ENCODE data around the gene HYLS1.

HYLS1 gene

GRCh38 chr11:125933030-125933813 is 45.8 kb downstream of the HYLS1 start:
- Mint-ChIP-seq H3K27me3 (no peaks in the 10 kb centered on the region), H3K36me3 (ENCODE audit: low read depth) (no peaks in the 10 kb centered on the region), H3K4me3 (no peak overlapping the region), H3K4me1 (ENCODE audit: low read depth) (peaks cover 10% of the 10 kb centered on the region), H3K9me3 (no peaks in the 10 kb centered on the region), H3K27ac (no peak overlapping the region)
- intact Hi-C loops (cut with micrococcal nuclease) = no loop called here

GRCh38 chr11:125934473-125934872 is 47.0 kb downstream of the HYLS1 start:
- intact Hi-C loops (cut with micrococcal nuclease) = no loop called here
- peaks cover 8% of the 10 kb centered on the region for H3K4me1 Mint-ChIP-seq (ENCODE audit: low read depth)

GRCh38 chr11:125935056-125935455 is 47.6 kb downstream of the HYLS1 start:
- intact Hi-C loops (cut with micrococcal nuclease) = no loop called here
- Mint-ChIP-seq H3K9me3 (no peaks in the 10 kb centered on the region), H3K4me3 (no peak overlapping the region), H3K27ac (no peak overlapping the region), H3K27me3 (no peaks in the 10 kb centered on the region), H3K4me1 (ENCODE audit: low read depth) (peaks cover 2% of the 10 kb centered on the region), H3K36me3 (ENCODE audit: low read depth) (no peaks in the 10 kb centered on the region)

More at GRCh38 chr11:125934473-125934872, 47.0 kb downstream of the HYLS1 start:
- Mint-ChIP-seq H3K27me3 (no peaks in the 10 kb centered on the region), H3K36me3 (ENCODE audit: low read depth) (no peaks in the 10 kb centered on the region), H3K4me3 (no peak overlapping the region), H3K9me3 (no peaks in the 10 kb centered on the region), H3K27ac (no peak overlapping the region)

GRCh38 chr11:125935618-125936199 is 48.2 kb downstream of the HYLS1 start:
- Mint-ChIP-seq H3K9me3 (no peaks in the 10 kb centered on the region), H3K27ac (no peak overlapping the region), H3K27me3 (no peaks in the 10 kb centered on the region), H3K4me3 (no peak overlapping the region), H3K4me1 (ENCODE audit: low read depth) (no peaks in the 10 kb centered on the region), H3K36me3 (ENCODE audit: low read depth) (no peaks in the 10 kb centered on the region)
- intact Hi-C loops (cut with micrococcal nuclease) = no loop called here

GRCh38 chr11:125938418-125938817 is 51.0 kb downstream of the HYLS1 start:
- no peak overlapping the region for H3K27ac Mint-ChIP-seq
- no peak overlapping the region for H3K4me3 Mint-ChIP-seq
- H3K36me3 Mint-ChIP-seq (ENCODE audit: low read depth) = no peaks in the 10 kb centered on the region

GRCh38 chr11:125939081-125939521 is 51.6 kb downstream of the HYLS1 start:
- H3K4me3 Mint-ChIP-seq = no peak overlapping the region
- no peaks in the 10 kb centered on the region for H3K4me1 Mint-ChIP-seq (ENCODE audit: low read depth)
- H3K27me3 Mint-ChIP-seq = no peaks in the 10 kb centered on the region
- H3K36me3 Mint-ChIP-seq (ENCODE audit: low read depth) = no peaks in the 10 kb centered on the region
- intact Hi-C loops (cut with micrococcal nuclease) = no loop called here
- no peak overlapping the region for H3K27ac Mint-ChIP-seq
- H3K9me3 Mint-ChIP-seq = no peaks in the 10 kb centered on the region

More at GRCh38 chr11:125938418-125938817, 51.0 kb downstream of the HYLS1 start:
- no peaks in the 10 kb centered on the region for H3K27me3 Mint-ChIP-seq
- no peaks in the 10 kb centered on the region for H3K4me1 Mint-ChIP-seq (ENCODE audit: low read depth)
- no peaks in the 10 kb centered on the region for H3K9me3 Mint-ChIP-seq
- intact Hi-C loops (cut with micrococcal nuclease) = no loop called here

- peaks cover 3% of the 10 kb centered on the region for H3K27me3 Mint-ChIP-seq
- intact Hi-C loops (cut with micrococcal nuclease) = loop anchor here (5.0 kb wide), 1 partner anchor 252 kb away; no protein-coding TSS in a partner anchor
- H3K4me3 Mint-ChIP-seq = no peak overlapping the region
- no peak overlapping the region for H3K27ac Mint-ChIP-seq
- no peaks in the 10 kb centered on the region for H3K4me1 Mint-ChIP-seq (ENCODE audit: low read depth)
- H3K36me3 Mint-ChIP-seq (ENCODE audit: low read depth) = no peaks in the 10 kb centered on the region
- no peaks in the 10 kb centered on the region for H3K9me3 Mint-ChIP-seq
Measured at GRCh38 chr11:125940145-125940544, 52.7 kb downstream of the HYLS1 start.

- Mint-ChIP-seq H3K36me3 (ENCODE audit: low read depth) (no peaks in the 10 kb centered on the region), H3K27ac (no peak overlapping the region), H3K27me3 (peaks cover 3% of the 10 kb centered on the region), H3K9me3 (no peaks in the 10 kb centered on the region), H3K4me1 (ENCODE audit: low read depth) (no peaks in the 10 kb centered on the region), H3K4me3 (no peak overlapping the region)
- intact Hi-C loops (cut with micrococcal nuclease) = loop anchor here (5.0 kb wide), 1 partner anchor 251 kb away; no protein-coding TSS in a partner anchor
Measured at GRCh38 chr11:125941267-125941618, 53.8 kb downstream of the HYLS1 start.

- H3K27me3 Mint-ChIP-seq = peaks cover 3% of the 10 kb centered on the region
- H3K9me3 Mint-ChIP-seq = no peaks in the 10 kb centered on the region
- no peaks in the 10 kb centered on the region for H3K4me1 Mint-ChIP-seq (ENCODE audit: low read depth)
- H3K27ac Mint-ChIP-seq = no peak overlapping the region
- no peaks in the 10 kb centered on the region for H3K36me3 Mint-ChIP-seq (ENCODE audit: low read depth)
- no peak overlapping the region for H3K4me3 Mint-ChIP-seq
- intact Hi-C loops (cut with micrococcal nuclease) = loop anchor here (5.0 kb wide), 1 partner anchor 250 kb away; no protein-coding TSS in a partner anchor
Measured at GRCh38 chr11:125941619-125942611, 54.4 kb downstream of the HYLS1 start.

GRCh38 chr11:125942771-125943428 is 55.4 kb downstream of the HYLS1 start:
- no peaks in the 10 kb centered on the region for H3K4me1 Mint-ChIP-seq (ENCODE audit: low read depth)
- H3K27ac Mint-ChIP-seq = no peak overlapping the region
- intact Hi-C loops (cut with micrococcal nuclease) = loop anchor here (5.0 kb wide), 1 partner anchor 249 kb away; no protein-coding TSS in a partner anchor

GRCh38 chr11:125943661-125944349 is 56.3 kb downstream of the HYLS1 start:
- Mint-ChIP-seq H3K36me3 (ENCODE audit: low read depth) (no peaks in the 10 kb centered on the region), H3K27ac (no peak overlapping the region), H3K4me3 (no peak overlapping the region), H3K27me3 (peaks cover 3% of the 10 kb centered on the region), H3K4me1 (ENCODE audit: low read depth) (no peaks in the 10 kb centered on the region), H3K9me3 (no peaks in the 10 kb centered on the region)
- intact Hi-C loops (cut with micrococcal nuclease) = loop anchor here (5.0 kb wide), 1 partner anchor 248 kb away; no protein-coding TSS in a partner anchor

More at GRCh38 chr11:125942771-125943428, 55.4 kb downstream of the HYLS1 start:
- Mint-ChIP-seq H3K27me3 (peaks cover 3% of the 10 kb centered on the region), H3K4me3 (no peak overlapping the region), H3K36me3 (ENCODE audit: low read depth) (no peaks in the 10 kb centered on the region), H3K9me3 (no peaks in the 10 kb centered on the region)

GRCh38 chr11:125944350-125945010 is 57.0 kb downstream of the HYLS1 start:
- H3K4me1 Mint-ChIP-seq (ENCODE audit: low read depth) = no peaks in the 10 kb centered on the region
- intact Hi-C loops (cut with micrococcal nuclease) = loop anchor here (5.0 kb wide), 1 partner anchor 248 kb away; no protein-coding TSS in a partner anchor
- no peaks in the 10 kb centered on the region for H3K9me3 Mint-ChIP-seq
- peaks cover 3% of the 10 kb centered on the region for H3K27me3 Mint-ChIP-seq
- no peak overlapping the region for H3K27ac Mint-ChIP-seq
- no peaks in the 10 kb centered on the region for H3K36me3 Mint-ChIP-seq (ENCODE audit: low read depth)
- H3K4me3 Mint-ChIP-seq = no peak overlapping the region

All from dendritic cell treated with granulocyte-macrophage colony-stimulating factor and Interleukin-4, amounts not matched to agents 40 ng/mL and 50 ng/mL, for 4 days (primary cell).